Psoas muscle (tissue), 8 donors: Measurements from ENCODE around the gene STK40. TPM values are rescaled to one million over a fixed set of nuclear protein-coding genes. Genes with fewer than 3 reads are reported as not detected.

Experiments used
- ATAC-seq, 4 donors: fragments of 200-7000 bp; cut with Tn5 transposase; one replicate each; pipeline ENCODE4 v1.9.1; 2020; ENCODE audit warnings: moderate library complexity in 3 of 4, mild to moderate bottlenecking in 2 of 4
- DNase-seq, 2 donors: peaks; one replicate each; pipeline ENCODE4 v3.0.0-alpha.2; 2020
- H3K27ac ChIP-seq: fragments of 200-600 bp; one replicate; pipeline ENCODE4 v1.8.0; 2022
- H3K27me3 ChIP-seq, 3 donors: fragments of 200-600 bp in 1 of 3; one replicate each; pipeline versions ENCODE4 v1.6.1 to v1.8.0; 2013 to 2022; ENCODE audit warnings: low read length in 2 of 3, mild to moderate bottlenecking in 2 of 3, moderate library complexity in 1 of 3; ENCODE audit not compliant: insufficient read depth in 3 of 3
- H3K36me3 ChIP-seq, 2 donors: fragments of 200-600 bp in 1 of 2; one replicate each; pipeline versions ENCODE4 v1.6.1 to v1.8.0; 2013 to 2022; ENCODE audit warnings: low read depth in 1 of 2, mild to moderate bottlenecking in 1 of 2, moderate library complexity in 1 of 2; ENCODE audit not compliant: insufficient read depth in 1 of 2
- H3K4me1 ChIP-seq: fragments of 200-600 bp; one replicate; pipeline ENCODE4 v1.8.0; 2022
- H3K4me3 ChIP-seq: fragments of 200-600 bp; one replicate; pipeline ENCODE4 v1.8.0; 2022; ENCODE audit warnings: mild to moderate bottlenecking
- H3K9me3 ChIP-seq: fragments of 200-600 bp; one replicate; pipeline ENCODE4 v1.8.0; 2022
- WGBS, 3 donors: extraction: QIAGEN DNeasy Blood & Tissue Kit; methylation state at CpG; one replicate each; pipeline versions ENCODE4 v1.1.6 to v1.1.7; 2013; 5-methylcytosine and 5-hydroxymethylcytosine counted together
- intact Hi-C, 2 donors: fragments of 100-400 bp; cut with DNase I; formaldehyde crosslinking; loops; one replicate each; pipeline versions ENCODE4 v1.11.0 to v1.14.2; 2022
- polyA plus RNA-seq, 3 donors: library from polyadenylated mRNA; stranded (reverse); fragments of 200-250 nt; gene quantifications; one replicate each; pipeline ENCODE4 v1.2.3, GENCODE V29; 2013
- total RNA-seq, 4 donors: library from RNA; stranded (reverse); fragmentation: NEBNext Ultra II Directional in 2 of 4; extraction: Animal tissue kit (Norgen Biotek cat#: 25700) in 2 of 4; gene quantifications; one replicate each; pipeline versions ENCODE4 v1.2.1 to v1.2.4, GENCODE V29; 2021 to 2023
- TF ChIP-seq, protein P1 (sequence below): fragments of 200-600 bp; IDR thresholded peaks from one replicate; pipeline ENCODE4 v1.8.0; 2022; ENCODE audit warnings: antibody characterized with exemption
- donor health status: healthy with polysubstance abuse.
- donor health status: DM: no; HTN: no; CAD: no; lungs with moderate emphysema.
- donor health status: Bipolar disorder and iron deficiency.
- donor health status: healthy.
- donor health status: DM: yes; HTN: yes; CAD: no.
- donor health status: DM: no; HTN: no; CAD: no.
- donor health status: DM: no; HTN: no; CAD: no.
- donor health status: DM: yes; HTN: yes; CAD: no.

The STK40 gene
- total and polyA plus RNA-seq, 7 donors: 84.4 to 312 (median 162) TPM

DNA sequence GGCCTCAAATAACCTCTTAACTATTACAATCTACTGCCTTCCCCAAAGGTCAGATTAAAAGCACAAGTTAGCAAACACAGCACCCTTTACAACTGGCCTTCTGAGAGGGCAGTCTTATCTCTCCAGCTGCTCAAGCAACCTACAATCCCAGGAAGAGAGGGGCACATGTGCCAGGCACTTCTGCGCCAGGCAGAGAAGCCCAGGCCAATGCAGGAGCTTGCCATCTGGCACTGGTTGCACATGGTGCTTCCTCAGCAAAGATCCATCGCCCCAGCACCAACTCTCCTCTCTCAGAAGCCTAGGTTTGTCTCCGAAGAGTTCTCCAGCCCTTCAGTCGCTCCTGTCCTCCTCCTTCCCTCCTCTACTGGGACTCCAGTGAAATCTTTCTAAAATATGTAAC, 2.5 kb downstream of the STK40 start:
- TF ChIP-seq, protein P1, sequence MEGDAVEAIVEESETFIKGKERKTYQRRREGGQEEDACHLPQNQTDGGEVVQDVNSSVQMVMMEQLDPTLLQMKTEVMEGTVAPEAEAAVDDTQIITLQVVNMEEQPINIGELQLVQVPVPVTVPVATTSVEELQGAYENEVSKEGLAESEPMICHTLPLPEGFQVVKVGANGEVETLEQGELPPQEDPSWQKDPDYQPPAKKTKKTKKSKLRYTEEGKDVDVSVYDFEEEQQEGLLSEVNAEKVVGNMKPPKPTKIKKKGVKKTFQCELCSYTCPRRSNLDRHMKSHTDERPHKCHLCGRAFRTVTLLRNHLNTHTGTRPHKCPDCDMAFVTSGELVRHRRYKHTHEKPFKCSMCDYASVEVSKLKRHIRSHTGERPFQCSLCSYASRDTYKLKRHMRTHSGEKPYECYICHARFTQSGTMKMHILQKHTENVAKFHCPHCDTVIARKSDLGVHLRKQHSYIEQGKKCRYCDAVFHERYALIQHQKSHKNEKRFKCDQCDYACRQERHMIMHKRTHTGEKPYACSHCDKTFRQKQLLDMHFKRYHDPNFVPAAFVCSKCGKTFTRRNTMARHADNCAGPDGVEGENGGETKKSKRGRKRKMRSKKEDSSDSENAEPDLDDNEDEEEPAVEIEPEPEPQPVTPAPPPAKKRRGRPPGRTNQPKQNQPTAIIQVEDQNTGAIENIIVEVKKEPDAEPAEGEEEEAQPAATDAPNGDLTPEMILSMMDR: no peak
- intact Hi-C loops: loop anchor here in 1 of 2 donors (10.0 kb wide), 1 partner anchor 228 kb away; the partner anchor contains the start of gene MAP7D1
- no peak for ATAC-seq
- peak overlapping the region; percentile 92 for H3K27ac ChIP-seq
- peak in 1 of 2 donors; percentile 79 for DNase-seq
- peak overlapping the region; percentile 94 for H3K4me3 ChIP-seq
- no peaks in the 10 kb centered on the region for H3K9me3 ChIP-seq
- H3K4me1 ChIP-seq: peaks cover 72% of the 10 kb centered on the region
- H3K36me3 ChIP-seq: peaks cover 0 to 19% of the 10 kb centered on the region in 2 donors
- WGBS, 3 donors: 34 to 40% (median 38%) methylated on average over 4 of the region's 4 CpGs
- no peaks in the 10 kb centered on the region for H3K27me3 ChIP-seq

GRCh38 chr1:36382669-36383068, 3.1 kb downstream of the STK40 start:
- WGBS, 3 donors: 88 to 95% (median 93%) methylated on average over 4 of the region's 4 CpGs
- intact Hi-C loops: loop anchor here in 1 of 2 donors (10.0 kb wide), 1 partner anchor 228 kb away; the partner anchor contains the start of gene MAP7D1

DNA sequence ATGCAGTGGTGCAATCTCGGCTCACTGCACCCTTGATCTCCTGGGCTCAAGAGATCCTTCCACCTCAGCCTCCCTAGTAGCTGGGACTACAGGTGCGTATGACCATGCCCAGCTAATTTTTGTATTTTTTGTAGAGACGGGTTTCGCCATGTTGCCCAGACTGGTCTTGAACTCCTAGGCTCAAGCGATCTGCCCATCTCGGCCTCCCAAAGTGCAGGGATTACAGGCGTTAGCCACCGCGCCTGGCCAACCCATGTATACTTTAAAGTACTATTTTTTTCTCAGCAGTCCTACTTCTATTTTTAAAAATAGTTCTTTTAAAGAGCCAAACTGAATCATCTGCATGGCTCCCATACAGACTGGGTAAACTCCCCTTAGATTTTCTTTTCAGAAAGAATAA, 3.5 kb downstream of the STK40 start:
- intact Hi-C loops: loop anchor here in 1 of 2 donors (10.0 kb wide), 1 partner anchor 227 kb away; the partner anchor contains the start of gene MAP7D1
- no peaks in the 10 kb centered on the region for H3K27me3 ChIP-seq
- no peak for ATAC-seq

More at GRCh38 chr1:36382669-36383068, 3.1 kb downstream of the STK40 start:
- H3K27me3 ChIP-seq: no peaks in the 10 kb centered on the region
- ATAC-seq (no peak), DNase-seq (no peak)
- peaks cover 72% of the 10 kb centered on the region for H3K4me1 ChIP-seq
- peaks cover 0 to 24% of the 10 kb centered on the region in 2 donors for H3K36me3 ChIP-seq
- H3K4me3 ChIP-seq: peak overlapping the region; percentile 94
- TF ChIP-seq, protein P1: no peak
- peak overlapping the region; percentile 92 for H3K27ac ChIP-seq
- no peaks in the 10 kb centered on the region for H3K9me3 ChIP-seq

DNA sequence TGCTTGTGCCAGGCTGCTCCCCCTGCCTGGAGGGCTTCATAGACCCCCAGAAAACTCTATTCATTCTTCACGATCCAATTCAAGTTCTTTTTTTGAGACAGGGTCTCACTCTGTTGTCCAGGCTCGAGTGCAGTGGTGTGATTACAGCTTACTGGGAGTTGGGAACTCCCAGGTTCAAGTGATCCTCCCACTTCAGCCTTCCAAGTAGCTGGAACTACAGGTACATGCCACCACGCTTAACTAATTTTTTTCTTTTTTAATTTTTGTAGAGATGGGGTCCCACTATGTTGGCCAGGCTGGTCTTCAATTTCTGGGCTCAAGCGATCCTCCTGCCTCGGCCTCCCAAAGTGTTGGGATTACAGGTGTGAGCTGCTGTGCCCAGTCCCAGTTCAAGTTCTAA, 4.3 kb downstream of the STK40 start:
- intact Hi-C loops: loop anchor here in 1 of 2 donors (10.0 kb wide), 1 partner anchor 227 kb away; the partner anchor contains the start of gene MAP7D1
- Histone ChIP-seq H3K4me1 (peaks cover 69% of the 10 kb centered on the region), H3K4me3 (no peak overlapping the region), H3K27ac (peak overlapping the region; percentile 92), H3K36me3 (peaks cover 0 to 26% of the 10 kb centered on the region in 2 donors), H3K27me3 (no peaks in the 10 kb centered on the region), H3K9me3 (no peaks in the 10 kb centered on the region)
- TF ChIP-seq, protein P1: no peak
- WGBS, 3 donors: 94 to 97% (median 94%) methylated on average over 5 of the region's 5 CpGs
- DNase-seq (no peak), ATAC-seq (no peak)

More for the DNA sequence above, 3.5 kb downstream of the STK40 start:
- TF ChIP-seq, protein P1: no peak
- Histone ChIP-seq H3K27ac (peak overlapping the region; percentile 92), H3K4me3 (no peak overlapping the region), H3K4me1 (peaks cover 69% of the 10 kb centered on the region), H3K36me3 (peaks cover 0 to 26% of the 10 kb centered on the region in 2 donors), H3K9me3 (no peaks in the 10 kb centered on the region)
- no peak for DNase-seq
- WGBS, 3 donors: 77 to 92% (median 80%) methylated on average over 9 of the region's 9 CpGs
